Measurements from ENCODE around the gene LHX1.

GRCh38 chr17:36922175-36922574, 15.1 kb upstream of the LHX1 start:
- no peak for TF ChIP-seq CTCF (IDR thresholded peaks at IDR 0.05)
- no peak for TF ChIP-seq POLR2A (IDR thresholded peaks at IDR 0.05)

All from body of pancreas (tissue), 4 donors.